Measurements from ENCODE around the gene TKT. TPM values are rescaled to one million over a fixed set of nuclear protein-coding genes. Genes with fewer than 3 reads are reported as not detected.

The TKT gene
- total and polyA plus RNA-seq, 7 donors = 10.5 to 51.9 (median 23.1) TPM

DNA sequence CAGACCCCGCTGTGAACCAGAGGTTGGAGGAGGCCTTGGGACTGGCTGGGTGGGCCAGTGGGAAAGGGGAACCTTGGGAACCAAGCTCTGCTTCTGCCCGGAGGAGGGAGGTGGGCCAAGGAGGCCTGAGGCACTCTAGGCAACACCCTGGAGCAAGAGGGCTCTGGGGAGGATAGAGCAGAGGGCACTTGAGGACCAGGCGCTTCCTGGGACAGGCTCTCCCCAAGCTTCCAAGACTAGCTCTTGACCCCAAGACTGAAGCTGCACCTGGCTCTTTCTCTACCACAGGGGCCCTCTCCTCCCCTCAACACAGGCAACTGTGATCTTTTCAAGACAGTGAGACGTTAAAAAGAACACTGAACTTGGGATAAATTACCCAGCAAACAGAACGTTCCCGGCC is 20.3 kb downstream of the TKT start:
- intact Hi-C loops (cut with DNase I) = no loop called here
- H3K9me3 ChIP-seq = no peaks in the 10 kb centered on the region
- WGBS, 3 donors = 79 to 86% (median 83%) methylated on average over 6 of the region's 6 CpGs
- DNase-seq (no peak), ATAC-seq (no peak)
- H3K4me1 ChIP-seq = peaks cover 32% of the 10 kb centered on the region
- TF ChIP-seq CTCF (IDR thresholded peaks at IDR 0.05) = no peak
- no peak overlapping the region for H3K27ac ChIP-seq
- no peak overlapping the region for H3K4me3 ChIP-seq
- no peaks in the 10 kb centered on the region for H3K27me3 ChIP-seq (ENCODE audit: insufficient read depth in 3 of 3, low read length in 2 of 3)
- H3K36me3 ChIP-seq (ENCODE audit: insufficient read depth in 1 of 2, low read depth in 1 of 2) = peaks cover 0 to 99% of the 10 kb centered on the region in 2 donors

GRCh38 chr3:53234841-53235232 is 21.0 kb downstream of the TKT start:
- Histone ChIP-seq H3K4me1 (peaks cover 25% of the 10 kb centered on the region), H3K27me3 (ENCODE audit: insufficient read depth in 3 of 3, low read length in 2 of 3) (no peaks in the 10 kb centered on the region), H3K9me3 (no peaks in the 10 kb centered on the region), H3K36me3 (ENCODE audit: insufficient read depth in 1 of 2, low read depth in 1 of 2) (peaks cover 4 to 99% of the 10 kb centered on the region in 2 donors), H3K4me3 (no peak overlapping the region), H3K27ac (no peak overlapping the region)
- no peak for ATAC-seq
- intact Hi-C loops (cut with DNase I) = no loop called here
- peak in 1 of 2 donors; percentile 32 for DNase-seq
- WGBS, 3 donors = 89 to 98% (median 91%) methylated on average over 10 of the region's 10 CpGs
- TF ChIP-seq CTCF (IDR thresholded peaks at IDR 0.05) = no peak

DNA sequence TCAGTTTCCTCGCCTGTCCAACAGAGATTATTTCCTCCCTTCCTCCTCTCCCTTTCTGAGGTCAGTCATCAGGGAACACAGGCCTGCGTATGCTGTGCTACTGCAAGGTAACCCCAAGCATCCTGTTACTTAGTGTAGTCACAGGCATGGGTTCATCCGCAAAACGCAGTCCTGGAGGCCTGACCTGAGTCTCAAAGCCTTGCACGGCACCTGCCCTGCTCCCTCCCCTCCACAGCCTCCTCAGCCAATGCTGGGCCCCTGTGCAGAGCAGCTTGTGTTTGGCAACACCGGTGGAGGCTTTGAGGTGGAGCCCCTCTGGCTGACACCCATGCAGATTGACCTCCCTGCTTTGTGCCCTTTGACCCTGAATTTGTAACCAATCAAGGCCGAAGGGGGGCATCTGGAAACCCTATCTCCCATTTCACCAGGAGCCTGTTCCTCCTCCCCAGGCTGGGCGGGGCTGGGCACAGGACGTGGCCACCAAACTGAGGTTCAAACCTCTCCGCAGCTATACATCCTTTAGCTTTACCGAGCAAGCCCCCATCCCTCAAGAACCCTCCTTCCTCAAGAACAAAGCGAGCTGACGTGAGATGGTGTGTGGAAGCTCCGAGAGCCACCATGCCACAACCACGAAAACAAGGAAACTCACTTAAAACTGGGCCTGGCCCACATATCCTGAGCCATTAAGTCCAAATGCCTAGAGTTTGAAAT is 21.5 kb downstream of the TKT start:
- intact Hi-C loops (cut with DNase I) = no loop called here
- no peak overlapping the region for H3K4me3 ChIP-seq
- ATAC-seq (no peak), DNase-seq (peak in 1 of 2 donors; percentile 26)
- no peak for TF ChIP-seq CTCF (IDR thresholded peaks at IDR 0.05)
- H3K4me1 ChIP-seq = peaks cover 23% of the 10 kb centered on the region
- H3K27me3 ChIP-seq (ENCODE audit: insufficient read depth in 3 of 3, low read length in 2 of 3) = no peaks in the 10 kb centered on the region
- 87 to 90% (median 89%) methylated on average over 15 of the region's 15 CpGs for WGBS, 3 donors
- H3K27ac ChIP-seq = no peak overlapping the region
- peaks cover 4 to 99% of the 10 kb centered on the region in 2 donors for H3K36me3 ChIP-seq (ENCODE audit: insufficient read depth in 1 of 2, low read depth in 1 of 2)
- no peaks in the 10 kb centered on the region for H3K9me3 ChIP-seq

DNA sequence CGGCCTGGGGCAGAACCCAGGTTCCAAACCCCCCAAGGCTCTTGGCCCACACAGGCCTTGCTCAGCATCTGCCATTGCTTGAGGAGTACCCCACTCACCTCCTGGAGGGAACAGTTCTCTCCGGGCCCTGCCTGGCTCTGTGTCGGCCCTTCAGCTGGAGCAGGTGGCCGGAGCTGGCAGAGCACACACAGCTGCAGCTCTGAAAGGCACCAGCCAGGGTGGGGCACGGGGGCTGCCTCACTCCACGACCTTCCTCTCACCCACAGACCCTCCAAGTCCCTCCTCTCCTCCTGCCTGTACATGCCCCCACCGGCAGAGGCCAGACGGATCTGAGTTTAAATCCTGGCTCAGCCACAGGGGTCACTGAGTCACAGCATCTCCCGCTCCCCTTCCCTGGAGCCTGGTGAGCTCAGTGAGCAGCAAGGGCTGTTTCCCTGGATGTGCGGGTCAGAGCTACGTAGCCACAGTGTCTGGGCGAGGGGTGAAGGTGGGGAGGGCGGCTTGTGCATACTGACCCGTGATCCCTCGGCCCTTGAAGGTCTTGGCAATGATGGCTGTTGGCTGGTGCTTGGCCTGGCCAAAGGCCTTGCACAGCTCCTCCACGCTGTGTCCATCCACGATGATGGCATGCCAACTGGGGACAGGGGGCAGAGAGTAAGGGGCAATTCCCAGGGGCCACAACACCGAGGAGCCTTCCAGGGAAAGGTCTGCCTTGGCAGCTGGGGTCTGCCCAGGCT is 23.0 kb downstream of the TKT start:
- H3K4me3 ChIP-seq = no peak overlapping the region
- DNase-seq = peak in 1 of 2 donors; percentile 52
- ATAC-seq = peak in 1 of 4 donors; percentile 6
- H3K4me1 ChIP-seq = peaks cover 17% of the 10 kb centered on the region
- H3K36me3 ChIP-seq (ENCODE audit: insufficient read depth in 1 of 2, low read depth in 1 of 2) = peaks cover 4 to 99% of the 10 kb centered on the region in 2 donors
- no peak for TF ChIP-seq CTCF (IDR thresholded peaks at IDR 0.05)
- H3K27ac ChIP-seq = no peak overlapping the region
- 71 to 73% (median 72%) methylated on average over 17 to 18 of the region's 18 CpGs for whole genome bisulfite sequencing, 3 donors
- intact Hi-C loops (cut with DNase I) = no loop called here
- no peaks in the 10 kb centered on the region for H3K9me3 ChIP-seq
- no peaks in the 10 kb centered on the region for H3K27me3 ChIP-seq (ENCODE audit: insufficient read depth in 3 of 3, low read length in 2 of 3)
